ENCODE measurements around the gene CYP2F1. TPM values are rescaled to one million over a fixed set of nuclear protein-coding genes. Genes with fewer than 3 reads are reported as not detected.
"Not testable (repeated sequence)": the region's sequence is repeated elsewhere in the genome, so short reads cannot be mapped to it uniquely, and the experiment has no call there.

Gene CYP2F1
- total RNA-seq, 1 donor from 2014 or later: not detected

DNA sequence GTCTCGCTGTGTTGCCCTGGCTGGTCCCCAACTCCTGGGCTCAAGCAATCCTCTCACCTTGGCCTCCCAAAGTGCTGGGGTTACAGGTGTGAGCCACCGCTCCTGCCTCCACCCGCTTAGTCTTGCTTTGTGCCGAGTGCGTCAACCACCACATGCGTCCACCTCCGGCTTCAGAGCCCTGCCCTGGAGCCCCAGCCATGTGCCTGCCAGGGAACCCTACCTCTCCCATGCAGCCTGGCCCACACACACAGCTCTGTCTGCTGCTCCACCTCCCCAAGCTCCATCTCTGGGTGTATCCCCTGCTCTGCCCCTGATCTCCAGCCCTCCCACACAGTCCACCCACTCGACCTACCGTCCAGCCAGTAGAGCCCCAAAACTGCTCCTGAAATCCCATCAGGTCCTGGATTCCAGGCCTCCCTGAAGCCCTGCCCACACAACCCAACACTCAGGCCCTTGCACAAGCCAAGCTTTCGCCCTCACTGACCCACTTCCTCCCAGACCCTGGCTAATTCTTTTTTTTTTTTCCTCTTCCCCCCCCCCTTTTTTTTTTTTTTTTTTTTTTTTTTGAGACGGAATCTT lies 9.6 kb downstream of the CYP2F1 start:
- intact Hi-C loops (cut with DNase I): no loop called here
- peak; percentile 60 for DNase-seq (ENCODE audit: low spot score)

GRCh38 chr19:41126765-41127203 lies 12.6 kb downstream of the CYP2F1 start:
- DNase-seq (ENCODE audit: low spot score): not testable (repeated sequence)
- intact Hi-C loops (cut with DNase I): loop anchor here (5.0 kb wide), 1 partner anchor 181 kb away; no protein-coding TSS in a partner anchor

DNA sequence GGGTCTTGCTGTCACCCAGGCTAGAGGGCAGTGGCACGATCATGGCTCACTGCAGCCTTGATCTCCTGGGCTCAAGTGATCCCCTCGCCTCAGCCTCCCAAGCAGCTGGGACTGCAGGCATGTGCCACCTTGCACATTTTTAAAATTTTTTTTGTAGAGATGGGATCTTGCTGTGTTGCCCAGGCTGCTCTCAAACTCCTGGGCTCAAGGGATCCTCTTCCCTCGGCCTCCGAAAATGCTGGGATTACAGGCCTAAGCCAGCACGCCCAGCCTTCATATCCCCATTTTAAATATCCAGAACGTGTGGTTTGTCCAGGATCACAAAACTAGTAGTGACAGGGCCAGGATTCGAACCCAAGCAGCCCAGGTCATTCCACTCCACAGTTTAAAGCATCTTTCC lies 13.1 kb downstream of the CYP2F1 start:
- intact Hi-C loops (cut with DNase I): loop anchor here (5.0 kb wide), 1 partner anchor 180 kb away; no protein-coding TSS in a partner anchor

GRCh38 chr19:41127801-41128300 lies 13.6 kb downstream of the CYP2F1 start:
- DNase-seq (ENCODE audit: low spot score): peak; percentile 78
- intact Hi-C loops (cut with DNase I): loop anchor here (5.0 kb wide), 1 partner anchor 179 kb away; no protein-coding TSS in a partner anchor

More for the DNA sequence above, 13.1 kb downstream of the CYP2F1 start:
- DNase-seq (ENCODE audit: low spot score): not testable (repeated sequence)

DNA sequence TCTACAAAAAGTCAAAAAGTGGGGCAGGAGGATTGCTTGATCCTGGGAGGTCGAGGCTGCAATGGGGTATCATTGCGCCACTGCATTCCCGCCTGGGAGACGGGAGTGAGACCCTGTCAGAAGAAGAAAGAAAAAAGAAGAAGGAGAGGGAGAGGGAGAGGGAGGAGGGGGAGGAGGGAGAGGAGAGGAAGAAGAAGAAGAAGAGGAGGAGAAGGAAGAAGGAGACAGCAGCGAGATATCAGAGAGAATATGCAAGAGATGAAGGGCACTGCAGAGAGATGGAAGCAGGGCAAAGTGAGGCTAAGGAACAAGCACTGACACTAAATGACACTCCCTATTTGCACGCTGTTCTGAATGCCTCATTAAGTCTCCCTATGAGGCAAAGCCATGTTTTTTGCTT lies 14.5 kb downstream of the CYP2F1 start:
- intact Hi-C loops (cut with DNase I): loop anchor here (5.0 kb wide), 1 partner anchor 179 kb away; no protein-coding TSS in a partner anchor
- no peak for DNase-seq (ENCODE audit: low spot score)

- no peak for DNase-seq (ENCODE audit: low spot score)
- intact Hi-C loops (cut with DNase I): no loop called here
These were observed 17.0 kb downstream of the CYP2F1 start for GRCh38 chr19:41131186-41131585.

- DNase-seq (ENCODE audit: low spot score): no peak
- intact Hi-C loops (cut with DNase I): no loop called here
These were observed 19.0 kb downstream of the CYP2F1 start for GRCh38 chr19:41133260-41133659.

DNA sequence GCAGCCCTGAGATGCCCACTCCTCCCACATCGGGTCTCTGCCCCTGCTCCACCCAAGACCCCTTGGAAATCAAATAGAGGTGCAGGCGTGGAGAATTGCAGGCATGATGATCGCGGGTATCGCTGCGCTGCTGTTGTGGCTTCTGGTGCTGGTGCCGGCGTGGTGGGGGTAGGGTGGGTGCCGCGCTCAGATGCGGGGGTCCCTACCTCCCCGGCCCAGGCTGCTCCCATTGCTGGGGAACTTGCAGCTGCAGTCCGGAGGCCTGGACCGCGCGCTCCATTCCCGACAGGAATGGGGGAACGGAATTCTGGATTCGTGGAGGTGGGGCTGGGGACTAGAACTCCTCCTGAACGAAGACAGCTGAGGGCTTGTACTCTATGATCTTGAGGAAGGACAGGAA lies 20.4 kb downstream of the CYP2F1 start:
- DNase-seq (ENCODE audit: low spot score): no peak
- intact Hi-C loops (cut with DNase I): no loop called here

DNA sequence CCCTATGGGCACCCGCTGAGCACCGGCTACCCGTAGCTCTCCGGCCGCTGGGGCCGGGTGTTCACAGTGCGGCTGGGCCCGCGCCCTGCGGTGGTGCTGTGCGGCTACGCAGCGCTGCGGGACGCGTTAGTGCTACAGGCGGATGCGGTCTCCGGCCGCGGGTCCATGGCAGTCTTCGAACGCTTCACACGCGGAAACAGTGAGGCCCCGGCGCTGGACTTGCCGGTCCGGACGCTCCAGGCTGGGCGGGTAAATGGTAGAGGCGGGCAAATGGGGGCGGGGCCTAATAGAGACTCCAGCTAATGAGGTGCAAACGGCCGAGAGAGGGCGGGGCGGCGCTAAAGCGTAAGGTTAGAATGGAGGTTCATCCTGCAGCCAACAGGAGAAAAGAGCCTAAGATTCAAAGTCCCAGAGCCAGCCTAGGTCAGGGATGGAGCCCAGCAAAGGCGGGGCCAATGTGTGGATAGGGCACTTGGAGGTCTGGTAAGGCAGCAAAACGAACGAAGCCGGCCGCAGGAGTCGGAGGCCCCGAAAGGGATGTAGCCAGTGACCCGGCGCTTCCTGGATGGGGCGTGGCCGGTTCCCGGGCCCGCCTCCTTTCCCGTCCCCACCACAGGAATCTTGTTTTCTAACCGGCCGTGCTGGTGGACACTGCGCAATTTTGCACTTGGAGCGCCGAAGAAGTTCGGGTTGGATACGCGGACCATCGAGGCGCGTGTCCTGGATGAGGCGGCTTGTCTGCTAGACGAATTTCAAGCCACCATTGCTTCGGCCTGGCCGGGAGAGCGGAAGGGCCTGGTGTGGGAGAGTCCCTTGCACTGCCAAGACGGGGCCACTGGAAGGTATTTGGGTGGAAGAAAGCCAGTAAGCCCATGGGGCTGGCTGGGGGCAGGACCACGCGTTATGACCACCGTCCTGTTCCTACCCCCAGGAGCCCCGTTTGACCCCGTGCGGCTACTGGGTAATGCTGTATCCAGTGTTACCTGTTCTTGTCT lies 21.5 kb downstream of the CYP2F1 start:
- intact Hi-C loops (cut with DNase I): not testable (repeated sequence)

GRCh38 chr19:41136636-41137455 lies 22.6 kb downstream of the CYP2F1 start:
- no peak for DNase-seq (ENCODE audit: low spot score)
- intact Hi-C loops (cut with DNase I): no loop called here

More for the DNA sequence above, 21.5 kb downstream of the CYP2F1 start:
- peak; percentile 82 for DNase-seq (ENCODE audit: low spot score)

DNA sequence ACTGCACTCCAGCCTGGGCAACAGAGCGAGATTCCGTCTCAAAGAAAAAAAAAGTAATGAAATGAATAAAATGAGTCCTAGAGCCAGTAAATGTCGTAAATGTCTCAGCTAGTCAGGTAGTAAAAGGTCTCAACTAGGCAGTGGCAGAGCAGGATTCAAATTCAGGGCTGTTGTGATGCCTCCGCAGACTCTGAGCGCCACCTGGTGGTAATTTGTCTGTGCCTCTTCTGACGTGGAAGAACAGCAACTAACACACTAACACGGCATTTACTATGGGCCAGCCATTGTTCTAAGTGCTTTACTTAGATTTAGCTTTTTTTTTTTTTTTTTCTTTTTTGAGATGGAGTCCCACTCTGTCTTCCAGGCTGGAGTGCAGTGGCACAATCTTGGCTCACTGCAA lies 30.2 kb downstream of the CYP2F1 start:
- intact Hi-C loops (cut with DNase I): loop anchor here (2.0 kb wide), 1 partner anchor 170 kb away; no protein-coding TSS in a partner anchor
- peak; percentile 81 for DNase-seq (ENCODE audit: low spot score)

GRCh38 chr19:41149831-41150230 lies 35.6 kb downstream of the CYP2F1 start:
- intact Hi-C loops (cut with DNase I): no loop called here
- no peak for DNase-seq (ENCODE audit: low spot score)

DNA sequence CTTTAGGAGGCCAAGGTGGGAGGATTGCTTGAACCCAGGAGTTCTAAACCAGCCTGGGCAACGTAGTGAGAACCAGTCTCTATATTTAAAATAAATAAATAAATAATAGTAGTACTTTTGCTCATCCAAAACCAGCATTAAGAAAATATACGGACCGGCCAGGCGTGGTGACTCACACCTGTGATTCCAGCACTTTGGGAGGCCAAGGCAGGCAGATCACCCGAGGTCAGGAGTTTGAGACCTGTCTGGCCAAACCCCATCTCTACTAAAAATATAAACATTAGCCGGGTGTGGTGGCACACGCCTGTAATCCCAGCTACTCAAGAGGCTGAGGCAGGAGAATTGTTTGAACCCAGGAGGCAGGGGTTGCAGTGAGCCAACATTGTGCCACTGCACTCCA lies 36.8 kb downstream of the CYP2F1 start:
- intact Hi-C loops (cut with DNase I); DNase-seq (ENCODE audit: low spot score): not testable (repeated sequence)

- DNase-seq (ENCODE audit: low spot score): no peak
- intact Hi-C loops (cut with DNase I): no loop called here
These were observed 39.8 kb downstream of the CYP2F1 start for GRCh38 chr19:41154060-41154459.

DNA sequence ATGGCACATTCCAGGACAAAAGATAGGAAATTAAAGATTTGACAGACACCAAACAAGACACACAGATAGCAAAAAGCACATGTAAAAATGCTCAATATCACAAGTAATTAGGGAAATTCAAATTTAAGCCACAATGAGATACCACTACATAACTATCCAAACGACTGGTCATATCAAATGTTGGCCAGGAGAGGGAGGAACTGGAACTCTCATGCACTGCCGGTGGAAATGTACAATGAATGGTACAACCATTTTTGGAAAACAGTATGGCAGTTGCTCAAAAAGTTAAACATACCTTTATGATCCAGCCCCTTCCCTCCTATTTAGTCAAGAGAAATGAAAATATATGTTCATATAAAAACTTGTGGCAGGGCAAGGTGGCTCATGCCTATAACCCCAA lies 42.0 kb downstream of the CYP2F1 start:
- DNase-seq (ENCODE audit: low spot score): no peak
- intact Hi-C loops (cut with DNase I): no loop called here

DNA sequence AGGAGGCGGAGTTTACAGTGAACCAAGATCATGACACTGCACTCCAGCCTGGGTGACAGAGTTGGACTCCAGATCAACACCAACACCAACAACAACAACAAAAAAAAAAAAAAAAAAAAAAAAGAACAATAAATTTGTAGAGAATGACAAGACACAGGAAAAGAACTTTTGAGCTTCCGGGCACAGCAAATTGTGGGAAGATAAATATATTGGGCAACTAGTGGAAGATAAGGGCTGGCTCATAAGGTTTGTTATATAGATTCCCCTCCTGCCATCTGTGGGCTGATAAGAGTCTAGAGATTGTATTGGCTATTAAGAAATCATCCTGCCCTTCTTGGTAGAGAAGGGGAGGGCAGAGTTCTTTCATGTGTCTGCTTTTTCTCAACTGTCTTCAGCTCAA lies 45.6 kb downstream of the CYP2F1 start:
- intact Hi-C loops (cut with DNase I): no loop called here
- no peak for DNase-seq (ENCODE audit: low spot score)

DNA sequence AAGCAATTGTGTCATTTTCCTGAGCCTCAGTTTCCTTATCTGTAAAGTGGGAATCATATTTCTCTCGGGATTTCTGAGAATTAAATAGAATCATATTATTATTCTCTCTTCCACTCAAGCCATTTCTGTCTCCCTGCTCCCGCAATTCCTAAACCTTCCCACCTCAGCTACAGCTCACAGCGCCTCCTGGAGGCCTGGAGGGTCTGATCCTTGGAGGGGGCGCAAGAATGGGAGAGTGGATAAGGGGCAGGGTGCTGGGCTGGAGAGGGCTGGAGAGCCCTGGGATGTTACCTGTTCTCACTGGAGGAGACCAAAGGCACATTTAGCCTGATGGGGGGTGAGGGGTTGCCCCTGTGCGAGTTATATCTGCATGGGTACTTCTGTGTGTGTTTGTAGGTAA lies 47.7 kb downstream of the CYP2F1 start:
- no peak for DNase-seq (ENCODE audit: low spot score)
- intact Hi-C loops (cut with DNase I): no loop called here

DNA sequence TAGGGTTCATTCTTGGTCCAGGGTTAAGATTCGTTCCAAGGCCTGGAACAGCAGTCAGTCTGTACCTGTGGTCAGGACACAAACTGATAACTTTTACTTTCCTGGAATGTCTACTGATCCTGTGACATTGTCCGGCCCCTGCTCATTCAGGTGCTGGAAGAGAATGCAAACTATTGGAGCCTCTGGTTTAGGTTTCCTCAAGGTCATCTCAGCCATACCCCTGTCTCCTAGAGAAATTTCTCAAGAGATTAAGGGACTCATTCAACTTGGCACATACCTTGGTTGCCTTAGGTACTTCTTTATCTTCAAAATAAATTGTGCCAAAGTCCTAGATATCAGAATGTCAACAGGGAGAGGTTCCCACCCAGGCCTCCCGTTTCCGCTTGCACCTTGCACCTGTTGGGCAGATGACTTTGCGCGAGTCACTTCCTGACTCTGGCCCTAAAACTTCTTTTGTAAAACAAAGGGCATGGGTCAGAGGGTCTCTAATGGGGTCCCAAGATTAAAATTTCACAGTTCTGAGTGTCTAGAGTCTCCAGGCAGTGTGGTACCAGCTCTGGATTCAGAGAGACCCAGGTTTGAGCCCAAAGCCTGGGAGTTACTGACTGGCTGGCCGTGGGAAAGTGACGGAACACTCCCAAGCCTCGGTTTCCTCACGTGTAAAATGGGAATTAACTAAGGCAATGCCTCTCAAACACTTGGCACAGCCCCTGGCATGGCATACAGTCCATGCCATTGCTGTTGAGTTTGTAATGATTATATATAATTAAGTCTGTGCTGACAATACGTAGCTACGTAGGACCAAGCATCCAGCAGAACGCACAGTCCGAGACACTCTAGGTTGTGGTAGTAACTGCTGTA lies 52.9 kb downstream of the CYP2F1 start:
- intact Hi-C loops (cut with DNase I): no loop called here
- DNase-seq (ENCODE audit: low spot score): no peak

Measured in cardiac septum (tissue), 1 donor.